Activated CD4-positive, alpha-beta T cell treated with anti-CD3 and anti-CD28 coated beads, Interleukin-2, amount 50 U/mL, for 16 hours (primary cell): Measurements from ENCODE around the gene MED27.
"Not testable (repeated sequence)": the region's sequence is repeated elsewhere in the genome, so short reads cannot be mapped to it uniquely, and the experiment has no call there.

ENCODE experiments used
- DNase-seq: peaks from one replicate; pipeline ENCODE4 v3.0.0-alpha.2; 2020

MED27 gene

DNA sequence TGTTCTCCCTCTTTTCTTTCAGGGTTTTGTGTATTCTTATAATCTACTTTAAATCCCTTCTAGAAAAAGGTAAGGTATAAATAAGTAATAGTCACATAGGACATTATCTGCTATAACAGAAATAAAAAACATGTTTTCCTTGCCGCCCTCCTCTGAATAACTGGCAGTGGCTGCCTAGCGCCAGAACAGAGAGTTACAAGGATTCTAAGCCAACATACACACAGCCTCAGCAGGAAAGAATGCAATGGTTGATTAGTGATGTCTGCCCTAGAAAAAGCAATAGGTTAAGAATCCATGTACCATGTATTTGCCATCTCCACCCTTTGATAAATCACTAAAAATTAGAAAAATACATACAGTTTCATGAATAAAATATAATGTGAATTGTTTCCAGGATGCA, 4.9 kb downstream of the MED27 start:
- no peak for DNase-seq

- DNase-seq: no peak
These were observed 7.7 kb downstream of the MED27 start for GRCh38 chr9:132071847-132072507.

DNA sequence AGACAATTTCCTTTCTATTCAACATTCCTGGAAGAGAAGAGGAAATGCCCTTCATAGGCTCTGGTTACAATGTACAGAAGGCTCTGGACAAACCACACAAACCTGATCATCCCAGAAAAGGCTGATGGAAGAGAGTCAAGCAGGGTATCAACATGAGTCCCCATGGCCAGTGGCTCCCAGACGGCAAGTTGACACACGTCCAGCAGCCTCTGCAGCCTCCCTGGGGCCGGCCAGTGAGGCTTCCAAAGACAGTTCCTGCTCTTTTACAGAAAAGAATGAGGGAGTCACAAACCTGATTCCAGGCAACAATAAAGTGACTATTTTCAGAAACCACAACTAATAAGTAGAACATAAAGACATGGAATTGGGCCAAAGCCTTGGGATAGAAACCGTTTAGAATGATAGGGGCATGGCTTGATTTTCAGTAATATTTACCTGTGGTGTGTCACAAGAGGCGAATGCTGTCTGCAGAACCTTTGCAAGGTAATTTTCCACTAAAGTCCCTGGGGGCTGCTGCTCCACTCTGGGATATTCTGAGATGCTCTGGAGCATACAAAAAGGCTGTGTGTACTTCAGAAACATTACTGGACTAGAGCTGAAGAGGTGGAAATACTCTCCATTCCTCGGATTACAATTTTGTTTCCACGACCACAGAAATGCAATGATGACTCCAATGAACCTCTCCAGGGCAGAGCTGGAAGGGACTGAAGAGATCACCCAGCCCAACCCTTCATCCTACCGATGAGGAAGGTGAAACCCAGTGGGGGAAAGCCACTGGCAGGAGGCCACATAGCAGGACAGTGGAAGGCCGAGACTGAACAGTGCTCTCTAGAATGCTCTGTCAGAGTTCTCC, 10.4 kb downstream of the MED27 start:
- no peak for DNase-seq

DNA sequence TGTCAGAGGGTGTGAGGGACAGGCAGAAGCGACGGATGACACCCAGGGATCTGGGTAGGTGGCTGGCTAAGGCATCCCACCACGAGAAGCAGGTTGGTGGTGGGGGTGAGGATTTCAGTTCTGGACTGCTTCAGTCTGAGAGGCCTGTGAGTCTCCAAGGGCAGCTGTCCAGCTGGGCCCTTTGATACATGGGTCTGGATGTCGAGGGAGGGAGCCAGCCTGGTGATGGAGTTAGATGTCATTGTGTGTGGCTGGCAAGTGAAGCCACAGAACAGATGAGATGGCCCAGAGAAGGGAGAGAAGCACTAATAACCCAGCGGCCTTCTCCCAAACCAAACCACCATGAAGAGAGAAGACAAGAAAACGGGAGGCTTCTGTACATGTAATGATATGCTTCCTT, 11.1 kb downstream of the MED27 start:
- DNase-seq: no peak

- DNase-seq: no peak
These were observed 13.2 kb downstream of the MED27 start for GRCh38 chr9:132066511-132066910.

DNA sequence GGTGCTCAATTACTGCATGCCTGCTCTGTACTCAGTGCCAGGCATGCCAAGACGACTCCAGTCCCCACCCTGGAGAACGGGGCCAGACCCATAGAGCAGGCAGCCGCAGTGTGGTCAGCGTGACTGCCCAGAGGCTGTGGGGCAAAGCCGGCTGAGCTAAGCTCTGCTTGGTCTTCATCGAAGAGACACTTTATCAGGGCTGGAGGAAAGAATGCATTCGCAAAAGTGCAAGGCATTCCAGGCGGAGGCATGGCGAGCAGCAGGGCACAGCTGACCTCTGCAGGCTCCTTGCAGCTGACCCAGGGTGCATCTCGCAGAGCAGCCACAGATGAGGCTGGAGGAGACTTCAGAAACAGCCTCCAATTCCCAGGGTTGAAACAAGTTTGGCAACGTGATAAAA, 13.6 kb downstream of the MED27 start:
- DNase-seq: no peak

GRCh38 chr9:132063281-132063680, 16.4 kb downstream of the MED27 start:
- DNase-seq: no peak

DNA sequence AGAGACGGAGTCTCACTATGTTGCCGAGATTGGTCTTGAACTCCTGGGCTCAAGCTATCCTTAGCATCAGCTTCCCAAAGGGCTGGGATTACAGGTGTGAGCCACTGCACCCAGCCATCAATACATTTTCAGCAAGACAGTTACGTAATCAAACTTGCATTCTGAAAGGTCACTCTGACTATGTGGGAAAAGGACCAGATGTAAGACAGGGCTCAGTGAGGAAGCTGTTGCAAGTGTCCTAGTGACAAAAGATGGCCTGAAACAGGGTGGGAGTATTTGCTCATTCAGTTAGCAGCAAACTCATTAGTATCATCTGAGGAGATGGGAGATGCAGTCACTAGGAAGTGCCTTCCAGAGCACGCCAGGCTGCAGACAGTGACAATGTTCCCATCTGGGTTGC, 16.9 kb downstream of the MED27 start:
- DNase-seq: no peak

DNA sequence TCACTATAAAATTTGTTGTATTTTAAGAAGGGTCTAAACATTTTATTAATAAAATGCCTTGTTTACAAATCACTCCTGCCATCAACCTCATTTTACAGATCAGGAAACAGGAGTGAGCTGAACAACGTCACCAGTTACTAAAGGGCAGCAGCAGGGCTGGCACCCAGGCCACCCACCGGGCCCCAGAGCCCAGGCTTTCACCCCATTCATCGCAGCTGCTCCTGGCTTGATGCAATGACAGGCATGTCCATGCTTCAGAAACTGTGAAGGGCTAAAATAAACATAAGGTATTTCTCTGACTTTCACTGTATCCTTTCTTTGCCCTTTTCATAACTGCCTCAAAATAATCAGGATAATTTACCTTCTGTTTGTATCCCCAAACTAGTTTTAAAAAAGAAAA, 18.1 kb downstream of the MED27 start:
- DNase-seq: no peak

- DNase-seq: no peak
These were observed 20.3 kb downstream of the MED27 start for GRCh38 chr9:132059361-132059760.

- not testable (repeated sequence) for DNase-seq
These were observed 21.4 kb downstream of the MED27 start for GRCh38 chr9:132058226-132058625.

- no peak for DNase-seq
These were observed 22.7 kb downstream of the MED27 start for GRCh38 chr9:132056717-132057560.

DNA sequence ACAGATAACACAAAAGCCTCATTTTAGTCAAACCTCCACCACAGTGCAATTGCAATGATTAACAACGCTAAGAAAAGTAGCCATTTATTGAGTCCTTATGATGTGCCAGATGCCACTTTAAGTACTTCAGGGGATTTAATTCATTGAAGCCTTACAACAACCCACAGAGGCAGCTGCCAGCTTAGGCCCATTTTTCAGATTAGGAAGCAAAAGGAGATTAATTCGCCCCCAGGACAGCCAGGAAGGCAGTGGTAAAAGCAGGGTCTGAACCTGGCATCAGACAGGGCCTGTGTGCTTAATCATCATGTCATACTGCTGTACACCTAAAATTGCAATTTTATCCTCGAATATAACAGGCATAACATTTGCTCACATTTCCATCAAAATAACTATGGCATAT, 23.9 kb downstream of the MED27 start:
- no peak for DNase-seq

DNA sequence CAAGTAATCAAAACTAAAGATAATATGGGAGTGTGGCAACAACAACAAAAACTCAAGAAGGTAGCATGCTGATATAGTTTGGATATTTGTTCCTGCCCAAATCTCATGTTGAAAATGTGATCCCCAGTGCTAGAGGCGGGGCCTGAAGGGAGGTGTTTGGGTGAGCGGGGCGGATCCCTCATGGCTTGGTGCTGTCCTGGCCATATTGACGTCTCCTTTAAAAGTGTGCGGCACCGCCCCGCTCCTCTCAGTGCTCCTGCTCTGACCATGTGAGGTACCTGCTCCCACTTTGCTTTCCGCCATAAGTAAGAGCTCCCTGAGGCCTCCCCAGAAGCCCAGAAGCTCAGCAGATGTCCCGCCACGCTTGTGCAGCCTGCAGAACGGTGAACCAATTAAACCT, 25.6 kb downstream of the MED27 start:
- no peak for DNase-seq

GRCh38 chr9:132049900-132050299, 29.8 kb downstream of the MED27 start:
- DNase-seq: no peak

GRCh38 chr9:132049323-132049882, 30.3 kb downstream of the MED27 start:
- DNase-seq: no peak

DNA sequence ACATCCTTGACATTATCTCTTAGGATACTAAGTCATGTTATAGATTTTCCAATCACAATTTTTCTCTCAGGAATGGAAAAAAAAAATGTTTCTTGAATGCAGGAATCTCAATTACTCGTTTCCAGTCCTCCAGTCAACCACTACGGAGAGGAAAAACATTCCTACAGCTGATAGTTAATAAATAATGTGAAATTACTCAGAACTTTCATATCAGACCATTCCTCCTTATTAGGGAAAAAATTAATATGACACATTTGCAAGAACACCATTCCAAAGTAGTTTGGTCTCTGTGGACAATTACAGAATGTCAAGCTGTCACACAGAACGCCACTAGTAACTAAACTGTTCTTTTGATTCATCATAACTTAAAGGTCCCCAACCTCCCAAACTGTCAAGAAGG, 31.5 kb downstream of the MED27 start:
- DNase-seq: no peak

GRCh38 chr9:132046456-132046855, 33.2 kb downstream of the MED27 start:
- no peak for DNase-seq

GRCh38 chr9:132044176-132044875, 35.3 kb downstream of the MED27 start:
- DNase-seq: no peak

DNA sequence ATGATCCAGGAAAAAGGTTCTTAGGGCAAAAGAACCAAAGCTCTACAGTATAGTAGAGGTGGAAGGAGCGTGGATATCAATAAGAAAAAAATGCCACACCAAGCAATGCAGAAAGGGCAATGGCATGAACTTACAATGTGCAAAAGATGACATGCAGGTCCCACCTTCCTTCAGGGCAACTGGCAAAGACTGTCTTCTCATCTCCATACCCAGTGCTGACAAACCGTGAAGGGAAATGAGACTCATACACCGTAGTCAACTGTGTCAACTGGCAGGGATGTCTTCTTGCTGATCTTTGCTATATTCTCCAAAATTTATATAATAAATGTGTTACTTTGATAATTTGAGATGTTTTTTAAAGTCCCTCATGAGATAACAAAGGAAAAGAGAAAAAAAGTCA, 36.0 kb downstream of the MED27 start:
- DNase-seq: no peak

DNA sequence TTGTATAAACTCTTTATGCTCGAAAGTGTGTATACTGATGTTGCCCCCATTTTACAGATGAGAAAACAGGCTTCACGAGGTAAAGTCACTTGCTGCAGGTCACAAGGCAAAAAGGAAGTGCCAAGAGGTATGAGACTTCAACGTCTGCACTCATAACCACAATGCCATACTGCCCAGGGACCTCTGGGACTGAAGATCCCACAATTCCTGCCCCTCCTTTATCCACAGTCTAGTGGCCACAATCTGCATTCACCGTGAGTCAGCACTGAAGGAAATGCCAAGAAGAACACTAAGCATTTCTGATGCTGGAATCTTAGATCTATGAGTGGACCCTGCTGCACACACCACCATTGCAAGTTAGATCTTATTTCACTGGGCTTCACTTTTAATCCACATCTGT, 37.3 kb downstream of the MED27 start:
- DNase-seq: no peak

GRCh38 chr9:132041798-132042197, 37.9 kb downstream of the MED27 start:
- DNase-seq: no peak

GRCh38 chr9:132040808-132041207, 38.9 kb downstream of the MED27 start:
- DNase-seq: no peak
